ENCODE results near the gene SCML1. TPM values are rescaled to one million over a fixed set of nuclear protein-coding genes. Genes with fewer than 3 reads are reported as not detected.

Gene SCML1
- total and polyA plus RNA-seq, 2 of the 8 experiments (the other 6 are each of a cell fraction or from before 2014, with no cell fraction given), result 2.2 to 2.5 TPM

DNA sequence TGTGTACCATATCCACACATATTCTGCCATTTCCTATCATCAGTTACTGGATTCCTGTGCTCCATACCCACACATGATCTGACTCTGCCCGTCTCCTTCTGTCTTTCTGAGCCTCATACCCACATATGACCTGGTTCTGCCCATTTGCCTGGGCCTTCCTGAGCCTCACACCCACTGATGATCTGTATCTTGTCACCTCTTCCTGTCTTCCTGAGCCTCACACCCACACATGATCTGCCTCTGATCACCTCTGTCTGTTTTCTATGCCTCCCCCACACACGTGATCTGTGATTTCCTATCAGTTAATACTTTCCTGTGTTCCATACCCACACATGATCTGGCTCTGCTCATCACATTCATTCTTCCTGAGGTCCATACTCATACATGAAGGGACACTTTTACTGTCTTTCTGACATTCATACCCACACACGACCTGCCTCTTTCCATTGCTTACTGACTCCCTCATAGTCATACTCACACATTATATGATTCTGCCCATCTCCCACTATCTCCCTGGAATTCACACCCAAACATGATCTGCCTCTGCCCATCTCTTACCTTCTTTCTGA lies 32.5 kb downstream of the SCML1 start:
- FAIRE-seq, result no peak
- WGBS, 2 experiments (ENCODE audit: extremely low coverage in 1 of 2, insufficient coverage in 1 of 2, insufficient read length in 1 of 2, insufficient replicate concordance in 2 of 2, low coverage in 1 of 2, low lambda C conversion rate in 2 of 2, missing lambda C conversion rate in 1 of 2), result 78% methylated on average over 3 of the region's 3 CpGs; no CpG with 5 or more reads in 1 of the 2 experiments
- H3K14ac ChIP-seq (ENCODE audit: insufficient read length), result no peak overlapping the region

More for the DNA sequence above, 32.5 kb downstream of the SCML1 start:
- Histone ChIP-seq H3K27me3 (replicated peaks in 1 of 4; ENCODE audit: control insufficient read depth in 3 of 4, extremely low read depth in 1 of 4, insufficient read depth in 3 of 4, low read length in 3 of 4) (no peaks in the 10 kb centered on the region; a peak in 1 of 7 replicates), H2BK120ac (replicated peaks; ENCODE audit: low read depth, low read length) (no peak overlapping the region), H2BK12ac (ENCODE audit: low read depth, low read length) (no peak overlapping the region), H3K79me1 (ENCODE audit: low read depth, low read length) (no peaks in the 10 kb centered on the region), H2BK20ac (ENCODE audit: low read length) (no peak overlapping the region), H3K4me1 (replicated peaks in 1 of 4; ENCODE audit: control insufficient read depth in 3 of 4, insufficient read depth in 4 of 4, low read length in 3 of 4) (no peaks in the 10 kb centered on the region), H3K9me3 (ENCODE audit: insufficient read depth in 2 of 2, low read depth in 1 of 2, low read length in 1 of 2) (no peaks in the 10 kb centered on the region), H4K5ac (ENCODE audit: insufficient read length, low read depth, low read length) (no peak overlapping the region), H3K27ac (ENCODE audit: low read depth, low read length) (no peak overlapping the region), H2BK15ac (ENCODE audit: low read length) (no peak overlapping the region), H2AFZ (ENCODE audit: low read length) (no peak overlapping the region), H3K23ac (ENCODE audit: insufficient read length) (no peak overlapping the region), H3K56ac (replicated peaks; ENCODE audit: insufficient read length, low read depth, low read length) (no peak overlapping the region), H4K20me1 (replicated peaks in 1 of 2; ENCODE audit: control insufficient read depth in 1 of 2, insufficient read depth in 2 of 2, low read length in 2 of 2) (no peaks in the 10 kb centered on the region), H4K8ac (ENCODE audit: extremely low read depth, insufficient read depth, low read length) (no peak overlapping the region), H3K4ac (replicated peaks; ENCODE audit: insufficient read length, low read depth, low read length) (no peak overlapping the region), H3K18ac (ENCODE audit: extremely low read depth, low read length) (no peak overlapping the region), H2AK5ac (ENCODE audit: low read depth, low read length) (no peak overlapping the region), H3K36me3 (ENCODE audit: control insufficient read depth in 2 of 4, insufficient read depth in 4 of 4, low read length in 3 of 4) (no peaks in the 10 kb centered on the region), H3K4me2 (ENCODE audit: insufficient read depth in 1 of 2, low read depth in 2 of 2, low read length in 2 of 2) (no peak overlapping the region), H3K9ac (replicated peaks in 1 of 4; ENCODE audit: extremely low read depth in 1 of 4, low read depth in 3 of 4, low read length in 3 of 4) (no peak overlapping the region), H3K23me2 (ENCODE audit: low read depth, low read length) (no peaks in the 10 kb centered on the region), H3K4me3 (ENCODE audit: extremely low read depth in 1 of 4, insufficient read depth in 2 of 4, low read depth in 3 of 4, low read length in 4 of 4) (no peak overlapping the region), H2BK5ac (ENCODE audit: low read depth, low read length) (no peak overlapping the region), H3K79me2 (ENCODE audit: control insufficient read depth in 1 of 2, insufficient read depth in 2 of 2, low read length in 2 of 2) (no peaks in the 10 kb centered on the region), H4K91ac (replicated peaks; ENCODE audit: insufficient read length, low read length) (no peak overlapping the region)
- no peak for DNase-seq (ENCODE audit: low read depth in 1 of 2, low spot score in 2 of 2)
- CTCF ChIA-PET (ENCODE audit: partially characterized antibody), result no interaction called here
- TF ChIP-seq SP1 (IDR thresholded peaks at IDR 0.05; ENCODE audit: low read depth, low read length), result no peak
- no peak for TF ChIP-seq JUND (IDR thresholded peaks at IDR 0.05; ENCODE audit: low read length)
- no peak for TF ChIP-seq EZH2 (IDR thresholded peaks at IDR 0.05; ENCODE audit: low read depth, low read length, severe bottlenecking)
- TF ChIP-seq RAD21 (IDR thresholded peaks at IDR 0.05 in 1 of 2, conservative IDR thresholded peaks at IDR 0.05 in 1 of 2; ENCODE audit: low read depth in 2 of 2, low read length in 2 of 2), result no peak
- TF ChIP-seq SIN3A (conservative IDR thresholded peaks at IDR 0.05 in 1 of 2, IDR thresholded peaks at IDR 0.05 in 1 of 2; ENCODE audit: low read depth in 1 of 2, low read length in 2 of 2), result no peak
- TF ChIP-seq MAFK (IDR thresholded peaks at IDR 0.05; ENCODE audit: low read depth, low read length), result no peak
- no peak for TF ChIP-seq RFX5 (IDR thresholded peaks at IDR 0.05; ENCODE audit: borderline replicate concordance, low read depth, low read length)
- no peak for TF ChIP-seq SP4 (IDR thresholded peaks at IDR 0.05; ENCODE audit: low read length)
- no peak for TF ChIP-seq BACH1 (IDR thresholded peaks at IDR 0.05; ENCODE audit: low read length)
- TF ChIP-seq CHD2 (IDR thresholded peaks at IDR 0.05; ENCODE audit: low read length), result no peak
- no peak for TF ChIP-seq RXRA (IDR thresholded peaks at IDR 0.05; ENCODE audit: insufficient read depth, low read depth, low read length)
- TF ChIP-seq SIRT6 (IDR thresholded peaks at IDR 0.05; ENCODE audit: low read length), result no peak
- no peak for TF ChIP-seq ZNF274 (IDR thresholded peaks at IDR 0.05; ENCODE audit: borderline replicate concordance, extremely low read depth, low read length)
- no peak for TF ChIP-seq FOSL1 (IDR thresholded peaks at IDR 0.05; ENCODE audit: insufficient read depth, low read depth, low read length)
- POLR2A ChIA-PET (ENCODE audit: partially characterized antibody), result no interaction called here
